Ishikawa (cell line): ENCODE results near the gene MLX.

Experiments used
- CEBPB ChIP-seq: IDR thresholded peaks from 2 replicates; pipeline ENCODE4 v1.6.1; 2012
- CREB1 ChIP-seq: IDR thresholded peaks from 2 replicates; pipeline ENCODE4 v1.6.1; 2012; ENCODE audit warnings: low read depth
- EGR1 ChIP-seq: IDR thresholded peaks from 2 replicates; pipeline ENCODE4 v1.6.1; 2012
- EP300 ChIP-seq: IDR thresholded peaks from 2 replicates; pipeline ENCODE4 v1.6.1; 2012; ENCODE audit warnings: borderline replicate concordance
- FOXM1 ChIP-seq: IDR thresholded peaks from 2 replicates; pipeline ENCODE4 v1.6.1; 2012; ENCODE audit warnings: low read depth, borderline replicate concordance
- NFIC ChIP-seq: IDR thresholded peaks from 2 replicates; pipeline ENCODE4 v1.6.1; 2012
- RAD21 ChIP-seq: IDR thresholded peaks from 2 replicates; pipeline ENCODE4 v1.6.1; 2012; ENCODE audit warnings: low read depth
- REST ChIP-seq: IDR thresholded peaks from 2 replicates; pipeline ENCODE4 v1.6.1; 2012; ENCODE audit warnings: low read depth, mild to moderate bottlenecking
- TAF1 ChIP-seq: IDR thresholded peaks from 2 replicates; pipeline ENCODE4 v1.6.1; 2012; ENCODE audit warnings: low read depth, mild to moderate bottlenecking
- TCF12 ChIP-seq: IDR thresholded peaks from 2 replicates; pipeline ENCODE4 v1.6.1; 2012; ENCODE audit warnings: low read depth
- TEAD4 ChIP-seq: IDR thresholded peaks from 2 replicates; pipeline ENCODE4 v1.6.1; 2012
- USF1 ChIP-seq: IDR thresholded peaks from 2 replicates; pipeline ENCODE4 v1.6.1; 2012
- YY1 ChIP-seq: IDR thresholded peaks from 2 replicates; pipeline ENCODE4 v1.6.1; 2012; ENCODE audit warnings: low read depth
- ZBTB7A ChIP-seq: IDR thresholded peaks from 2 replicates; pipeline ENCODE4 v1.6.1; 2012; ENCODE audit warnings: low read depth
- TF ChIP-seq, protein P1 (sequence below): IDR thresholded peaks from 2 replicates; pipeline ENCODE4 v1.6.1; 2012

The MLX gene

DNA sequence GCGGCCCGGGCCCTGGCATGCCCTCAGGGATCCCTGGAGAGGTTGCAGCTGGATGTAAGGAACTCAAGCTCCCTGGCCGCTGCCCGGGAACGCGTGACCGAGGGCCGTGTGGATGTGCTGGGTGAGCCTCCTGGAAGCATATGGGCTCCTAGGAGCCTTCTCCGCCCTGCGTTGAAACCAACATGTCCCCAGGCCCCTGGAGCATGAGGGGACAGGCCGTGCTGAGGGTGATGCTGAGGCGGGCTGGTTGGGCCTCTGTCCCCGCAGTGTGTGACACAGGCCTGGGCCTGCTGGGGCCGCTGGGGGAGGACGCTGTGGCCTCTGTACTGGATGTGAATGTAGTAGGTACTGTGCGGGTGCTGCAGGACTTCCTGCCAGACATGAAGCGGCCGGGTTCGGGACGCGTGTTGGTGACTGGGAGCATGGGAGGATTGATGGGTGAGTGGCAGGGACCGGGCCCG, 19.9 kb upstream of the MLX start:
- TF ChIP-seq YY1 = no peak
- TF ChIP-seq, protein P1, sequence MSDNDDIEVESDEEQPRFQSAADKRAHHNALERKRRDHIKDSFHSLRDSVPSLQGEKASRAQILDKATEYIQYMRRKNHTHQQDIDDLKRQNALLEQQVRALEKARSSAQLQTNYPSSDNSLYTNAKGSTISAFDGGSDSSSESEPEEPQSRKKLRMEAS = no peak

DNA sequence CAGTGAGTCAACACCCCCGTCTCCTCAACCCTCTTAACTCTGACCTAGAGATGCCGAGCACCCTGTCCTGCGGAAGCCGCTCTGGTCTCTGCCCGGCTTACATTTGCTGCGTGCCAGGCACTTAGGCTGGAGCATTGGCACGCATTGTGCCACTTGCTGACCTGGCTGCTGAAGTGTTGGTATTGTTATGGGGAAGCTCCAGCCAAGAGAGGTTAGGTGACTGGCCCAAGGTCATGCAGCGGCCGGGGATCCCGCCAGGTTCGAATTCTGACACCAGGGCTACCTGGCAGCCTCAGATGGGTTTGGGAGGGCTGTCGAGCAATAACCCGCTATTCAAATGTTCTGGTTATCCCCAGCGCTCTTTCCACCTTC, 19.2 kb upstream of the MLX start:
- TF ChIP-seq TAF1 = no peak
- TF ChIP-seq REST = no peak
- TF ChIP-seq EGR1 = no peak
- no peak for TF ChIP-seq EP300
- TF ChIP-seq USF1 = no peak
- TF ChIP-seq RAD21 = no peak
- TF ChIP-seq TCF12 = no peak
- no peak for TF ChIP-seq ZBTB7A
- TF ChIP-seq, protein P1 = no peak
- no peak for TF ChIP-seq YY1
- no peak for TF ChIP-seq TEAD4
- TF ChIP-seq FOXM1 = no peak
- TF ChIP-seq CREB1 = no peak
- TF ChIP-seq CEBPB = no peak

DNA sequence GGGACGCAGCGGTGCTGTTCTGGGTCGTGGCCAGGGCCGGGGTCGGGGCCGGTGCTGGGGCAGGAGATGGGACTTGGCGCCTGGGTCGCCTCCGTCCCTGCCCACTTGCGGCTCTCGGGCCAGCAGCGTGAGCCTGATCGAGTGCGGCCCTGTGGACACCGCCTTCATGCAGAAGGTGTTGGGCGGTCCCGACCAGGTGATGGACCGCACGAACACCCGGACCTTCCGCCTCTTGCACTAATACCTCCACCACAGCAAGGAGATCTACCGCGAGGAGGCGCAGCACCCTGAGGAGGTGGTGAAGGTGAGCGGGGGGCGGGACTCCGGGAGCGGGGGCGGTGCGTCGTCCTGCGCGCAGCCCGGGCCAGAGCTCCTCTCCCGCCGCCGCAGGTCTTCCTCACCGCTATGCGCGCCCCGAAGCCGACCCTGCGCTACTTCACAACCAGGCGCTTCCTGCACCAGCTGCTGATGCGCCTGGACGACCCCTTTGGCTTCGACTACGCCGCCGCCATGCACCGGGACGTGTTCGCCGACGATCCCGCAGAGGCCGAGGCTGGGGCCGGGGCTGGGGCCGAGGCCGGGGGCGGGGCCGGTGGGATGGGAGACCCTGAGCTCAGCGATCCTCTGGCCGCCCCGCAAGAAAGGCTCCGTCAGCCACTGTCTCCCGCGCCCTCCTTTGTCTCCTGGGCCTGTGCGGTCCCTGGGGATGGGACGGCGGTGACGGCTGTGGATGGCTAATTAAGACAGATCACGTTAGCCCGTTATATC, 18.6 kb upstream of the MLX start:
- TF ChIP-seq, protein P1 = peak; percentile 71
- TF ChIP-seq EGR1 (peak; percentile 93), EP300 (0 out of 2 replicates have a peak, but pooled peaks have one; percentile 22), USF1 (peak; percentile 50), FOXM1 (no peak), TCF12 (0 out of 2 replicates have a peak, but pooled peaks have one; percentile 29), TAF1 (0 out of 2 replicates have a peak, but pooled peaks have one; percentile 38), CEBPB (no peak), TEAD4 (peak; percentile 24; the same call in 1 of the 2 replicates), RAD21 (peak; percentile 62), ZBTB7A (0 out of 2 replicates have a peak, but pooled peaks have one; percentile 77)

GRCh38 chr17:42548993-42549755, 17.7 kb upstream of the MLX start:
- TF ChIP-seq RAD21 (no peak), REST (no peak), FOXM1 (no peak), TCF12 (no peak), NFIC (no peak), TAF1 (no peak), ZBTB7A (no peak), CREB1 (no peak), EGR1 (no peak), CEBPB (no peak), EP300 (no peak), TEAD4 (no peak), YY1 (no peak), USF1 (no peak)
- TF ChIP-seq, protein P1 = no peak
